Suppressor macrophage (primary cell): ENCODE measurements around the gene EAPP.
"Not testable (repeated sequence)": the region's sequence is repeated elsewhere in the genome, so short reads cannot be mapped to it uniquely, and the experiment has no call there.

Source experiments
- DNase-seq, 4 experiments: peaks; one replicate each; pipeline ENCODE4 v3.0.0-alpha.2; 2020 to 2022

The EAPP gene

GRCh38 chr14:34479694-34480093 lies 59.8 kb downstream of the EAPP start:
- DNase-seq, result no peak

GRCh38 chr14:34478261-34478660 lies 61.2 kb downstream of the EAPP start:
- no peak for DNase-seq

GRCh38 chr14:34476036-34476435 lies 63.5 kb downstream of the EAPP start:
- DNase-seq, result not testable (repeated sequence)

- DNase-seq, result no peak
Measured at GRCh38 chr14:34475163-34475562, 64.3 kb downstream of the EAPP start.

- DNase-seq, result no peak
Measured at GRCh38 chr14:34474187-34474679, 65.3 kb downstream of the EAPP start.

- DNase-seq, result no peak
Measured at GRCh38 chr14:34472706-34473279, 66.7 kb downstream of the EAPP start.

- DNase-seq, result no peak
Measured at GRCh38 chr14:34470319-34470718, 69.2 kb downstream of the EAPP start.

GRCh38 chr14:34466691-34467090 lies 72.8 kb downstream of the EAPP start:
- DNase-seq, result no peak
